GM12875 (cell line): ENCODE results near the gene ZKSCAN1.

Experiments
- H3K4me3 ChIP-seq: one replicate; pipeline ENCODE4 v1.5.1; 2011; ENCODE audit warnings: low read depth, low read length, control low read depth
- TF ChIP-seq, protein P1 (sequence below): IDR thresholded peaks from 2 replicates; pipeline ENCODE4 v1.5.1; 2011; ENCODE audit warnings: low read depth, mild to moderate bottlenecking, control low read depth, inconsistent platforms, low read length, moderate library complexity, borderline replicate concordance; ENCODE audit not compliant: insufficient read depth

The ZKSCAN1 gene

DNA sequence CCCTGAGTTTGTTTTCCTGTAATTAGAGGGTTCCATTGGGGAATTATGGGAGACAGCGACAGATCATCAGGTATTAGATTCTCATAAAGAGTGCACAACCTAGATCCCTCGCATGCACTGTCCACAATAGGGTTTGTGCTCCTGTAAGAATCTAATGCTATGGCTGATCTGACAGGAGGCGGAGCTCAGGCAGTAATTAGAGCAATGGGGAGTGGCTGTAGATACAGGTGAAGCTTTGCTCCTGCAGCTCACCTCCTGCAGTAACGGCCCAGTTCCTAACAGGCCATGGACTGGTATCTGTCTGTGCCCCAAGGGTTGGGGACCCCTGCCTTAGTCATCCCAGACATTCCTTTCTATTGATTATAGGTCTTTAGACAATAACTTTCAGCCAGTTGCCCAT, 33.3 kb downstream of the ZKSCAN1 start:
- TF ChIP-seq, protein P1, sequence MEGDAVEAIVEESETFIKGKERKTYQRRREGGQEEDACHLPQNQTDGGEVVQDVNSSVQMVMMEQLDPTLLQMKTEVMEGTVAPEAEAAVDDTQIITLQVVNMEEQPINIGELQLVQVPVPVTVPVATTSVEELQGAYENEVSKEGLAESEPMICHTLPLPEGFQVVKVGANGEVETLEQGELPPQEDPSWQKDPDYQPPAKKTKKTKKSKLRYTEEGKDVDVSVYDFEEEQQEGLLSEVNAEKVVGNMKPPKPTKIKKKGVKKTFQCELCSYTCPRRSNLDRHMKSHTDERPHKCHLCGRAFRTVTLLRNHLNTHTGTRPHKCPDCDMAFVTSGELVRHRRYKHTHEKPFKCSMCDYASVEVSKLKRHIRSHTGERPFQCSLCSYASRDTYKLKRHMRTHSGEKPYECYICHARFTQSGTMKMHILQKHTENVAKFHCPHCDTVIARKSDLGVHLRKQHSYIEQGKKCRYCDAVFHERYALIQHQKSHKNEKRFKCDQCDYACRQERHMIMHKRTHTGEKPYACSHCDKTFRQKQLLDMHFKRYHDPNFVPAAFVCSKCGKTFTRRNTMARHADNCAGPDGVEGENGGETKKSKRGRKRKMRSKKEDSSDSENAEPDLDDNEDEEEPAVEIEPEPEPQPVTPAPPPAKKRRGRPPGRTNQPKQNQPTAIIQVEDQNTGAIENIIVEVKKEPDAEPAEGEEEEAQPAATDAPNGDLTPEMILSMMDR = no peak
- H3K4me3 ChIP-seq = no peak overlapping the region

DNA sequence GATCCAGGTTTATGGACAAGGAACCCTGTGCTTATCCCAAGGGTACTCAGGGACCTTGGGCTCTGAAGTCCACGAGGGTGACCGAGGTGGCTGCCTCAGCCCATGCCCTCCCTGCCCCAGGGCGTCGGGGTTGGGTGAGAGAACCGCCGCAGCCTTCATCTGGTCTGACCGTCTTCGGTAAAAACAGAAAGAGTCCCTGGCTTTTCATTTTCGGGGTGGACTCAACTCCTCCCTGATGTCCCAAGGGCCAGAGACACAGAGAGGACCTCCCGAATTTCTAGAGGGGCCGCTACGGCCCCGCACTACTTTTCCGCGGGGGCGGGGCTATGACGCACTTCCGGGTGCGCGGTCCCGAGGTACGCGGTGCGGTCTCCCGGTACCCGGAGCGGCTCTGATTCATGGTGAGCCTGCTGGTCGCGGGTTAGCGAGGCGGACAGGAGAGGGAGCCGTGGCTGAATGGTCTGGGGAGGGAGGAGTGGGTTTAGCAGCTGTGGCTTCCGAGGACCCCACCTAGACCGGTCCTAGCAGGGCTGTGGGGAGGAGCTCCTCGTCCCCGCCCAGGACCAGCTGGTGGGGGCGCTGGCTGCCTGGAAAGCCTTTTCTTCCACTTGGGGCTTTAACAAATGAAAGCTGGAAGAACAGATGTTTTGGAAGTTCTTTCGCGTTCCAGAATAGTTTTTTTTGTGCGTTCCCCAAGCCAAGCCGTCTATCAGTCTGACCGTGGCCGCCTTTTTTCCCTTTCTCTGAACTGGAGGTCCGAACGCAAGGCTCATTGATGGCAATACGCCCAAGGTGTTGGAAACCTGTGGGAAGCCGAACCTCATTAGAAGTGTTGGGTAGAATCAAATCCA, 34.3 kb downstream of the ZKSCAN1 start, which contains the start of gene ZSCAN21:
Gene ZSCAN21, plus strand, starts transcription at position 334 of the 851 bp plus-strand sequence. CDS start 7,233 bp downstream, outside the sequence.
- TF ChIP-seq, protein P1 = no peak
- peak within 1 kb of the TSS; percentile 94 for H3K4me3 ChIP-seq

DNA sequence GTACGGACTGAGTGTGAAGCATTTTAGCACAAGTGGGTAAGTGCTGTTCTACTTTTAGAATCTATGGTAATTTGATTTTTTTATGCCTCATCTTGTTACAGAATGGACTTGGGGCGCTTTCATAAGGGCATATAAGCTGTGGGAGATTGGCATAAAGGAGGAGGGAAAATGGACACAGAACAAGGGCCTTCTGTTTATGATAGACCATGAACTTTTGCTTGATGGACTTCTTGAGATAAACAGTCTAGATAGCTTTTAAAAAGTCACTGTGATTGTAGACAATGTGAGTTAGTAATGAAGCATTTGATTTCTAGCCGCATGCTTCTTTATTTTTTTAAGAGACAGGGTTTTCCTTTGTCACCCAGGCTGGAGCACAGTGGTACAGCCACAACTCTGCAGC, 36.2 kb downstream of the ZKSCAN1 start:
- TF ChIP-seq, protein P1 = no peak
- no peak overlapping the region for H3K4me3 ChIP-seq

DNA sequence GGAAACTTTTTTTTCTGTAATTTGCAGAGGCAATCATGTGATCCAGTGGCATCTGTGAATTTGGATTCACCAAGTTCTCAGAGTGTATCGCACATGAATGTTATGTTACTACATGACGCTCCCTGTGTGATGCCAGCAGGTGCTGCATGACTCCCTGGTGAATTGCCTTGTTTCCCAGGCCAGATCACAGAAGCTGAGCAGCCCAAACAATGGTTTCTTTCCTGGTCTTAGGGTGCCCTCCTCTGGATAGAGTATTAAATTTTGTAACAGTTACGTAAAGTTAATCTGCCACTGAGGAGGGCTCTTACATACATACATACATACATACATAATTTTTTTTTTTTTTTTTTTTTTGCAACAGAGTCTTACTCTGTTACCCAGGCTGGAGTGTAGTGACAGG, 37.8 kb downstream of the ZKSCAN1 start:
- TF ChIP-seq, protein P1 = 0 out of 2 replicates have a peak, but pooled peaks have one; percentile 9
- H3K4me3 ChIP-seq = no peak overlapping the region

DNA sequence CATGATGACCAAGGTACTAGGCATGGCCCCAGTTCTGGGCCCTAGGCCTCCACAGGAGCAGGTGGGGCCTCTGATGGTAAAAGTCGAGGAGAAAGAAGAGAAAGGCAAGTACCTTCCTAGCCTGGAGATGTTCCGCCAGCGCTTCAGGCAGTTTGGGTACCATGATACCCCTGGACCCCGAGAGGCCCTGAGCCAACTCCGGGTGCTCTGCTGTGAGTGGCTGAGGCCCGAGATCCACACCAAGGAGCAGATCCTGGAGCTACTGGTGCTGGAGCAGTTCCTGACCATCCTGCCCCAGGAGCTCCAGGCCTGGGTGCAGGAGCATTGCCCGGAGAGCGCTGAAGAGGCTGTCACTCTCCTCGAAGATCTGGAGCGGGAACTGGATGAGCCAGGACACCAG, 41.6 kb downstream of the ZKSCAN1 start:
- no peak overlapping the region for H3K4me3 ChIP-seq
- TF ChIP-seq, protein P1 = no peak

DNA sequence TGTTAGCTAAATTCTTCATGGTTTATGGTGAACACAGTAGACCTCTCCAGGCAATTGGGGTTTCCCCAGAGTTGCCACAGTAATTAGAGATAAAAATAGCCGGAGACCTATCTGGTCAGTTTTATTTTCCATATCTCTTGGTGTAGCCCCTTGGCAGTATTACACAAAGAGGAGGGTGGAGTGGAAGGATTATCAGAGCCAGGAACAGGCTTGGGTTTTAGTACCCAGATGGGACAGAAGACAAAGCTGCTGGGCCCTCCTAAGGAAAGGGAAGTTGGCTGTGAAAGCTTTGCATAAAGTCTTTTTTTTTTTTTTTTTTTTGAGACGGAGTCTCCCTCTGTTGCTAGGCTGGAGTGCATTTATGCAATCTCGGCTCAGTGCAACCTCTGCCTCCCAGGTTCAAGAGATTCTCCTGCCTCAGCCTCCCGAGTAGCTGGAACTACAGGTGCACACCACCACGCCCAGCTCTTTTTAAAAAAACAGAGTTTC, 43.9 kb downstream of the ZKSCAN1 start:
- TF ChIP-seq, protein P1 = no peak
- no peak overlapping the region for H3K4me3 ChIP-seq
